Measurements from ENCODE around the gene CLEC5A. TPM values are rescaled to one million over a fixed set of nuclear protein-coding genes. Genes with fewer than 3 reads are reported as not detected.

Gene CLEC5A
- total and polyA plus RNA-seq, 2 experiments from 2014 or later = not detected

DNA sequence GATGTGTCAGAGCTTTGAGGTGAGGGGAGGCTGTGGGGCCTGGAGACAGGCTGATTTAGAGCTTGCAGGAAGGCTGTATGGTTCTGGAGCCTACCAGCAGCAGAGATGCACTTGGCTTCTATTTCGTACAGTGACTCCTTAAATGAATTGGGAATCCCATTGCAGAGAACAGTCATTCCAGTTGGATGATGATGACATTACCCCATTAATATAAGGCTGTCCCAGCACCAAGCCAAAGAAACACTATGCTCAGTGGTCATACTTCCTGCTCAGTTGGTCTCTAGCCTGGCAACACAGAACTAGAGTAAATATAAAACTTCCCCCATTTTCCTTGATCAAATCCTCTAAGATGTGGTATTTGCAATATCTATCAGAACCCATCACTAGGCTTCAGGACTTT, 5.7 kb upstream of the CLEC5A start:
- Histone ChIP-seq H3K27me3 (replicated peaks; ENCODE audit: insufficient read depth) (no peaks in the 10 kb centered on the region), H3K4me2 (ENCODE audit: unreplicated experiment) (no peak overlapping the region), H3K9me3 (ENCODE audit: low read depth) (no peaks in the 10 kb centered on the region), H3K9ac (no peak overlapping the region), H2AFZ (no peak overlapping the region), H3K4me3 (no peak overlapping the region), H3F3A (ENCODE audit: insufficient read depth) (peaks cover 5% of the 10 kb centered on the region), H3K36me3 (ENCODE audit: low read depth) (no peaks in the 10 kb centered on the region), H3K4me1 (ENCODE audit: insufficient read depth) (peaks cover 5% of the 10 kb centered on the region; the same call in 1 of the 2 replicates), H3K27ac (no peak overlapping the region), H3K79me2 (ENCODE audit: insufficient read depth) (no peaks in the 10 kb centered on the region), H4K20me1 (ENCODE audit: insufficient read depth) (no peaks in the 10 kb centered on the region), H3K9me2 (ENCODE audit: insufficient read depth) (no peaks in the 10 kb centered on the region)
- WGBS, 2 experiments (ENCODE audit: low coverage in 1 of 2, low lambda C conversion rate in 2 of 2, missing lambda C conversion rate in 2 of 2) = 33 to 53% methylated on average over 1 of the region's 1 CpG
- in situ Hi-C loops (cut with MboI) = no loop called here
- DNase-seq = peak; percentile 19
- no peak for TF ChIP-seq EZH2 (IDR thresholded peaks at IDR 0.05; ENCODE audit: insufficient read depth, poor library complexity, severe bottlenecking)
- no peak for TF ChIP-seq EZH2phosphoT487 (IDR thresholded peaks at IDR 0.05; ENCODE audit: insufficient read depth, low read depth)

- Histone ChIP-seq H3K9me3 (ENCODE audit: low read depth) (no peaks in the 10 kb centered on the region), H3K79me2 (ENCODE audit: insufficient read depth) (no peaks in the 10 kb centered on the region), H3K4me2 (ENCODE audit: unreplicated experiment) (no peak overlapping the region), H3K27ac (no peak overlapping the region), H3K9me2 (ENCODE audit: insufficient read depth) (no peaks in the 10 kb centered on the region), H3K4me3 (no peak overlapping the region), H3F3A (ENCODE audit: insufficient read depth) (peaks cover 3% of the 10 kb centered on the region), H3K27me3 (replicated peaks; ENCODE audit: insufficient read depth) (no peaks in the 10 kb centered on the region), H3K9ac (no peak overlapping the region), H3K4me1 (ENCODE audit: insufficient read depth) (peaks cover 6% of the 10 kb centered on the region), H4K20me1 (ENCODE audit: insufficient read depth) (no peaks in the 10 kb centered on the region), H3K36me3 (ENCODE audit: low read depth) (no peaks in the 10 kb centered on the region), H2AFZ (no peak overlapping the region)
- in situ Hi-C loops (cut with MboI) = no loop called here
- WGBS, 2 experiments (ENCODE audit: low coverage in 1 of 2, low lambda C conversion rate in 2 of 2, missing lambda C conversion rate in 2 of 2) = 40 to 44% methylated on average over 1 of the region's 1 CpG
- DNase-seq = no peak
- TF ChIP-seq EZH2 (IDR thresholded peaks at IDR 0.05; ENCODE audit: insufficient read depth, poor library complexity, severe bottlenecking) = no peak
- no peak for TF ChIP-seq EZH2phosphoT487 (IDR thresholded peaks at IDR 0.05; ENCODE audit: insufficient read depth, low read depth)
These were observed 4.0 kb upstream of the CLEC5A start for GRCh38 chr7:141950806-141951205.

GRCh38 chr7:141949911-141950310, 3.1 kb upstream of the CLEC5A start:
- in situ Hi-C loops (cut with MboI) = no loop called here

DNA sequence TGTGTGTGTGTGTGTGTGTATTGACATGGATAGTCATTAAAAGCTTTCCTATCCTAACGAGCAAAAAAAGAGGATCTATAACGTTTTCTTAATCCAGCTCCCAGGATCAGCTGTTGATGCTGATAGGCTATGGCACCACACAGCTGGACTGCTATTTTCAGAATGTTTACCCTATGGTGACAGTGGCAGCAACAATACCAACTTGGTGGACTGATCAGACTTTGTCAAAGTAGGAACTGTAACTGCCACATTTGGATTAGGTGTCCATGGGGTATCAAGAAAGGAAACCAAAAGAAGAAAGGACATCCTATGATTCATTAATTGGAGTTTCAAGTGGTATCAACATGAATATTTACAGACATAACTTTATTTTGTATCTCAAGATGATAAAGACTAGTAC, 2.7 kb upstream of the CLEC5A start:
- no peak overlapping the region for H3K9ac ChIP-seq
- TF ChIP-seq EZH2phosphoT487 (IDR thresholded peaks at IDR 0.05; ENCODE audit: insufficient read depth, low read depth) = no peak
- no peak for TF ChIP-seq EZH2 (IDR thresholded peaks at IDR 0.05; ENCODE audit: insufficient read depth, poor library complexity, severe bottlenecking)
- no peaks in the 10 kb centered on the region for H3F3A ChIP-seq (ENCODE audit: insufficient read depth)
- no peaks in the 10 kb centered on the region for H3K27me3 ChIP-seq (replicated peaks; ENCODE audit: insufficient read depth)
- no peaks in the 10 kb centered on the region for H3K36me3 ChIP-seq (ENCODE audit: low read depth)
- no peak overlapping the region for H3K4me3 ChIP-seq
- H3K79me2 ChIP-seq (ENCODE audit: insufficient read depth) = no peaks in the 10 kb centered on the region
- H3K27ac ChIP-seq = no peak overlapping the region
- no peaks in the 10 kb centered on the region for H3K9me3 ChIP-seq (ENCODE audit: low read depth)
- no peak overlapping the region for H3K4me2 ChIP-seq (ENCODE audit: unreplicated experiment)
- no peaks in the 10 kb centered on the region for H3K9me2 ChIP-seq (ENCODE audit: insufficient read depth)
- peaks cover 6% of the 10 kb centered on the region; the same call in 1 of the 2 replicates for H3K4me1 ChIP-seq (ENCODE audit: insufficient read depth)
- no peak overlapping the region for H2AFZ ChIP-seq
- no peak for DNase-seq
- WGBS, 2 experiments (ENCODE audit: low coverage in 1 of 2, low lambda C conversion rate in 2 of 2, missing lambda C conversion rate in 2 of 2) = 46 to 68% methylated on average over 2 of the region's 2 CpGs
- in situ Hi-C loops (cut with MboI) = no loop called here
- H4K20me1 ChIP-seq (ENCODE audit: insufficient read depth) = no peaks in the 10 kb centered on the region

More at GRCh38 chr7:141949911-141950310, 3.1 kb upstream of the CLEC5A start:
- H3K27ac ChIP-seq = no peak overlapping the region
- no peaks in the 10 kb centered on the region for H3K36me3 ChIP-seq (ENCODE audit: low read depth)
- no peaks in the 10 kb centered on the region for H3F3A ChIP-seq (ENCODE audit: insufficient read depth)
- H3K4me1 ChIP-seq (ENCODE audit: insufficient read depth) = peaks cover 6% of the 10 kb centered on the region; the same call in 1 of the 2 replicates
- no peak overlapping the region for H3K4me2 ChIP-seq (ENCODE audit: unreplicated experiment)
- H2AFZ ChIP-seq = no peak overlapping the region
- H3K79me2 ChIP-seq (ENCODE audit: insufficient read depth) = no peaks in the 10 kb centered on the region
- no peak overlapping the region for H3K9ac ChIP-seq
- 36 to 47% methylated on average over 3 of the region's 3 CpGs for WGBS, 2 experiments (ENCODE audit: low coverage in 1 of 2, low lambda C conversion rate in 2 of 2, missing lambda C conversion rate in 2 of 2)
- no peaks in the 10 kb centered on the region for H3K9me3 ChIP-seq (ENCODE audit: low read depth)
- H3K9me2 ChIP-seq (ENCODE audit: insufficient read depth) = no peaks in the 10 kb centered on the region
- TF ChIP-seq EZH2phosphoT487 (IDR thresholded peaks at IDR 0.05; ENCODE audit: insufficient read depth, low read depth) (no peak), EZH2 (IDR thresholded peaks at IDR 0.05; ENCODE audit: insufficient read depth, poor library complexity, severe bottlenecking) (no peak)
- no peak for DNase-seq
- H3K4me3 ChIP-seq = no peak overlapping the region
- no peaks in the 10 kb centered on the region for H3K27me3 ChIP-seq (replicated peaks; ENCODE audit: insufficient read depth)
- H4K20me1 ChIP-seq (ENCODE audit: insufficient read depth) = no peaks in the 10 kb centered on the region

DNA sequence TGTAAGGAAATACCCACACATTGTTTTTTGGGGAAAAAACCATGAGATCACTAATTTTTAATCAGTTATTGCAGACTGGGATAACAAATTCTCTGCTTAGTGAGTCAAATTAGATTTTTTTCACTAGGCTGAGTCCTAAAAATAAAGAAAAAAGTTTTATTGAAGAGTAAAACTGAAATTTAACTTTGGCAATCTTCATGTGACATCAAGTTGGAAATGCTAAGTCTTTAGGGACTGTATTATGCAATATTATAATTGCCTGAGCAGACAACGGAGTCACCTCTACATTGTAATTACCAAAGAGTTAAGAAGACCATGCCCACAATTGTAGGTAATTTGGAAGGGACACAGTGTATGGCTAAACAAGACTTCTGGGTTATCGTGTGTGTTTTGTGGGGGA, 2.2 kb upstream of the CLEC5A start:
- Histone ChIP-seq H3K27ac (no peak overlapping the region), H3K9me3 (ENCODE audit: low read depth) (no peaks in the 10 kb centered on the region), H2AFZ (no peak overlapping the region), H3K4me1 (ENCODE audit: insufficient read depth) (peaks cover 6% of the 10 kb centered on the region; the same call in 1 of the 2 replicates), H3K9me2 (ENCODE audit: insufficient read depth) (no peaks in the 10 kb centered on the region), H3K27me3 (replicated peaks; ENCODE audit: insufficient read depth) (no peaks in the 10 kb centered on the region), H4K20me1 (ENCODE audit: insufficient read depth) (no peaks in the 10 kb centered on the region), H3F3A (ENCODE audit: insufficient read depth) (no peaks in the 10 kb centered on the region), H3K9ac (no peak overlapping the region), H3K4me2 (ENCODE audit: unreplicated experiment) (no peak overlapping the region), H3K4me3 (no peak overlapping the region), H3K79me2 (ENCODE audit: insufficient read depth) (no peaks in the 10 kb centered on the region), H3K36me3 (ENCODE audit: low read depth) (no peaks in the 10 kb centered on the region)
- TF ChIP-seq EZH2 (IDR thresholded peaks at IDR 0.05; ENCODE audit: insufficient read depth, poor library complexity, severe bottlenecking) = no peak
- no peak for TF ChIP-seq EZH2phosphoT487 (IDR thresholded peaks at IDR 0.05; ENCODE audit: insufficient read depth, low read depth)
- no peak for DNase-seq
- 47 to 59% methylated on average over 2 of the region's 2 CpGs for WGBS, 2 experiments (ENCODE audit: low coverage in 1 of 2, low lambda C conversion rate in 2 of 2, missing lambda C conversion rate in 2 of 2)
- in situ Hi-C loops (cut with MboI) = no loop called here
